8988T (cell line): Measurements from ENCODE around the gene COQ8A.

Source experiments
- DNase-seq: peaks from one replicate; pipeline ENCODE4 v3.0.0; 2011

The COQ8A gene

GRCh38 chr1:227033880-227034279 is 93.8 kb downstream of the COQ8A start:
- no peak for DNase-seq

GRCh38 chr1:227035316-227035715 is 95.2 kb downstream of the COQ8A start:
- no peak for DNase-seq

GRCh38 chr1:227037121-227037520 is 97.0 kb downstream of the COQ8A start:
- no peak for DNase-seq
